Inflammatory macrophage (primary cell): Measurements from ENCODE around the gene MAP1LC3A.

Experiments
- DNase-seq, 2 donors: peaks; one replicate each; pipeline ENCODE4 v3.0.0-alpha.2; 2020 to 2022

The MAP1LC3A gene

GRCh38 chr20:34530342-34530741 is 28.2 kb upstream of the MAP1LC3A start:
- no peak for DNase-seq

DNA sequence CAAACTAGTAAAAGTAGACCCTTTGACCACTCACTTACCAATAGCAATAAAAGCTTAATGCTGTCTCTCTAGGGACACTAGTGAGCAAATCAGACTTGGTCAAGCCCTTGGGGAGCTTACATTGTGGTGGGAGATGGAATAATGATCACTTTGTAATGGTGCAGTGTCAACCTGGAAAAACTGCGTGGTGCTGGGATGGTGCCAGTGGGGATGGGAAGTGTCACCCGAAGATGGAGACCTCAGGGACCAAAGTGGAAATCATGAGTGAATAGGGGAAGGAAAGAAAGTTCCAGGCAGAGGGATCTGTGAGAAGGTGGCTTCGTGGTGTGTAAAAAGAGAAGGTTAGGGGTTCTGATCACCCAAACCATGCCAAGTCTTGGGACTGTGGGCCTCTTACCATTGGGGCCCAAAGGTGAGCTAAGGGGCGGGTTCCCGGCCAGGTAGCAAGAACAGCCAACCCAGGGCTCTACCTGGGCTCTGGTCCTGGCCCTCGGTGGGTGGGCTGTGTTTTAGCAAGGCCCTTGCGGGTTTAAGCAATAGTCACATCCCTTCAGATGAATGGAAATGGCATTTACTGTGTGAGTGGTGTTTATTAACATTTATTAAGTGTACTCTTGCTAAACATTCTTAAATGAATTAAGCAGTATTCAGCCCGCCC is 26.8 kb upstream of the MAP1LC3A start:
- DNase-seq: no peak

- no peak for DNase-seq
Measured at GRCh38 chr20:34532320-34532719, 26.2 kb upstream of the MAP1LC3A start.

GRCh38 chr20:34532756-34533155 is 25.8 kb upstream of the MAP1LC3A start:
- no peak for DNase-seq

- no peak for DNase-seq
Measured at GRCh38 chr20:34534391-34535165, 23.9 kb upstream of the MAP1LC3A start.

- DNase-seq: no peak
Measured at GRCh38 chr20:34535301-34535840, 23.1 kb upstream of the MAP1LC3A start.

DNA sequence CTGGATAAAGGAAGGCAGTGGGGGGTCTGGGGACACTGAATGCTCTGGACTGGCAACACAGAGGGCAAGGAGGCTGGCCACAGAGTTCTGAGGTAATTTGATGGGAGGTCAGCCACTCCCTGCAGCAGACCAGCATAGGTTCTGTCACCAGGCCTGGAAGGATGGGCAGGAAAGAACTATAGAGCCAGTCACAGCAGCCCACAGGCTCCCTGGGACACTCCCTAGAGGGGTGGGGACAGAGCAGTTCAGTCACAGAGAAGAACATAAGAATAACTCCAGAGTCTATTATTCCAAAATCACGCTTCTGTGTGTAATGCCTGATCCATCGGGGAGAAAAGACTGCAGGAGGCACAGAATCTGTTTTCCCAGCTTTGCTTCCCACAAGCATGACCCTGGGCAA is 22.7 kb upstream of the MAP1LC3A start:
- DNase-seq: no peak

DNA sequence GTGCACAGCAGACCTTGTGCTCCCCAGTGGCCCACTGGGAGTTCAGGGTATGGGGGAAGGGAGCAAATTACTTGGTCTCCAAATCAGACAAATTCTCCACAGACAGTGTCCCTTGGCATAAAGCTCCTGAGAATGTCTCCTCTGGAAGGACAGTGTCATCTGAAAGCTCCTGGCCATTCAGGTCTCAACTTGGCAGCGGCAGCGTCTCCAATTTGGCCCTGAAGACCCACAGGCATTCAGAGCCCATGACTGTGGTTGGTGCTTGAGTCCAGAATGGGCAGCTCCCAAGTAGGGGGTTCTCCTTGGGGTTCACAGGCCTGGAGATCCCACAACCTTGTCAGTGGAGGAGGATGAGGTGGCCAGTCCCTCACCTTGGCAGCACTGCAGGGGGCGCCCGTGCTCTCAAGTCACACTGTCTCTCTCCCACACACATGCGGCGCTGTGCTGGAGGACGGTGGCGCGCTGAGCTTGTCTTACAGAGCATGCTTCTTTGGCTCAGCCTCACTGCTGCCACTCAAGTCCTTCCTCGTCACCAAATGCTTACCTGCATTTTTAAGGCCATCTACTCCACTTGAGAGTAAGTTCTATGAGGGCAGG is 21.6 kb upstream of the MAP1LC3A start:
- peak in 1 of 2 donors; percentile 26 for DNase-seq

DNA sequence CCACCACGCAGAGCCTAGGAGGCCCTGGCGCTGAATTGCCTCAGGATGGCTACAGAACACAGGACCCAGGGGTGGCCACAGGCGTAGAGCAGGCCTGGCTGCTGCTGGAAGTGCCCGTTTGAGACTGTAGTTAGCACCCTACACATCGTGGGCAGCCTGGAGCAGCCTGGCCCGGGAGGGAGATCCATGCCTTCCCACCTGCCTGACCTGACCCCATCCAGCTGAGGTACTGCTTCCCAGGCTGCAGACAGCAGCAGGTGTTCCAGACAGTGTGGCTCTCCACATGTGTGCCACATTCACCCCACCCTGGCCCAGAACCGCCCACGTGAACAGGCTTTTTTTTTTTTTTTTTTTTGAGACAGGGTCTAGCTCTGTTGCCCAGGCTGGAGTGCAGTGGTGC is 20.9 kb upstream of the MAP1LC3A start:
- no peak for DNase-seq

GRCh38 chr20:34538671-34539123 is 19.8 kb upstream of the MAP1LC3A start:
- peak; percentile 66 to 75 for DNase-seq

DNA sequence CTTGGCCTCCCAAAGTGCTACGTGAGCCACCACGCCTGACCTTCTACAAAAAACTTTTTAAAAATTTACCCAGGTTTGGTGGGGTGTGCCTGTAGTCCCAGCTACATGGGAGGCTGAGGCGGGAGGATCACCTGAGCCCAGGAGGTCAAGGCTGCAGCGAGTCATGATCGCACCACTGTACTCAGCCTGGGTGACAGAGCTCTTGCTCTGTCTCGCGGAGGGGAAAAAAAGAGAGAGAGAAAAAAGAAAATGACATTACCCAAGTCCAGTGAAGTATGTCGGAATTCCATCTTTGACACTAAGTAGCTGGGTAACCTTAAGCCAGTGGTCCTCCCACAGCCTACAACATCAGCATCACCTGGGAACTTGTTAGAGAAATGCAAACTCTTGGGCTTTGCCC is 18.8 kb upstream of the MAP1LC3A start:
- no peak for DNase-seq

- DNase-seq: no peak
Measured at GRCh38 chr20:34540596-34541263, 17.8 kb upstream of the MAP1LC3A start.

- DNase-seq: no peak
Measured at GRCh38 chr20:34541264-34541901, 17.1 kb upstream of the MAP1LC3A start.

DNA sequence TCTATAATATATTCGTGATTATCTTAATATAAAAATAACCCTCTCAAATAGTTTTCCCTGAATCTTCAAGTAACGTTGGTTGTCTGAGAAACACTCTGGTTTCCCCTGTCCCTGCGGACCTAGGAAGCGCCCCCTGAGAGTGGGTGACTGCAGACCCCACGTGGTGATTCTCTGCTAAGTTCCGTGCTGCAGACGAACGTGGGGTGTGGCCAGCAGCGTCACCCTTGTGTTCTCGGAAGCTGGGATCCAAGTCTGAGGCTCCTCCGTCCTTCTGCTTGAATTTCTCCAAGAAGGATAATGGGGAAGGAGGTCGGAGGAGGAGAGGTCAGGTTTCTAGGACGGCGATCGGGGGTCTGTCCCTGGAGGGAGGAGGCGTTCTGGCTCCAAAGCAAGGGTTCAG is 16.6 kb upstream of the MAP1LC3A start:
- no peak for DNase-seq

DNA sequence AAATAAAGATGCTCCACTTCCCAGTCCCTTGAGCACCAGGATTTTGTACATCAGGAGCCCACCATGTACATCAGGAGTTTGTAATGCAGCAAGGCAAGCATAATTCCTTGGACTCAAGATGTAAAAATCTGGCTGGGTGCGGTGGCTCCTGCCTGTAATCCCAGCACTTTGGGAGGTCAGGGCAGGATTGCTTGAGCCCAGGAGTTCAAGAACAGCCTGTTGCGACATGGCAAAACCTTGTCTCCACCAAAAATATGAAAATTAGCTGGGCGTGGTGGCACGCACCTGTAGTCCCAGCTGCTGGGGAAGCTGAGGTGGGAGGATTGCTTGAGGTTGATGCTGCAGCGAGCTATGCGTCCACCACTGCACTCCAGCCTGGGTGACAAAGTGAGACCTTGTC is 16.1 kb upstream of the MAP1LC3A start:
- no peak for DNase-seq

DNA sequence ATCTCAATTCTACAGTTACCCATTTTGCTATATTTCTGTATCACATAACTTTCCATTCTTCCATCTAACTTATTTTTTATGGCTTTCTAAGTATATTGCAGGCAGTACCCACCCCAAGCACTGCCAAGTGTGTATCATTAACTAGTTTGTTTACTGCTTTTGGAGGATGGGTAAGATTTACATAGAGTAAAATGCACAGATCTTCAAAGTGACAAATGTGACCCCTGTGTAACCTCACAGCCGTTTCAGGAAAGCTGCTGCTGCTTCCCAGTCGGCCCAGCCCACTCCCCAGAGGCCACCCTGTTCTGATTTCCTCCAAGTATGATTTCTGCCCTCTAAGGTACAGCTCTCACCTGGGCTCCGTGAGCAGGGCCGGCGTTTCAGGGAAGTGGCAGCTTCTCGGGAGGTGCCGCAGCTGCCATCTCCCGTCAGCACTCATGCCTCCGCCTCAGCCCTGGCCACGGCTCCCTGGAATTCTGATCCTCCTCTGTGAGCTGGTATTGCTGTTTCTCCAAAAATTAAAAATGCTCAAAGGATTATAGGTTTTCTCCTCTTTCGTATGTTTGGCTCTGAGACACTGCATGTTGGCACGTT is 15.0 kb upstream of the MAP1LC3A start:
- DNase-seq: no peak

DNA sequence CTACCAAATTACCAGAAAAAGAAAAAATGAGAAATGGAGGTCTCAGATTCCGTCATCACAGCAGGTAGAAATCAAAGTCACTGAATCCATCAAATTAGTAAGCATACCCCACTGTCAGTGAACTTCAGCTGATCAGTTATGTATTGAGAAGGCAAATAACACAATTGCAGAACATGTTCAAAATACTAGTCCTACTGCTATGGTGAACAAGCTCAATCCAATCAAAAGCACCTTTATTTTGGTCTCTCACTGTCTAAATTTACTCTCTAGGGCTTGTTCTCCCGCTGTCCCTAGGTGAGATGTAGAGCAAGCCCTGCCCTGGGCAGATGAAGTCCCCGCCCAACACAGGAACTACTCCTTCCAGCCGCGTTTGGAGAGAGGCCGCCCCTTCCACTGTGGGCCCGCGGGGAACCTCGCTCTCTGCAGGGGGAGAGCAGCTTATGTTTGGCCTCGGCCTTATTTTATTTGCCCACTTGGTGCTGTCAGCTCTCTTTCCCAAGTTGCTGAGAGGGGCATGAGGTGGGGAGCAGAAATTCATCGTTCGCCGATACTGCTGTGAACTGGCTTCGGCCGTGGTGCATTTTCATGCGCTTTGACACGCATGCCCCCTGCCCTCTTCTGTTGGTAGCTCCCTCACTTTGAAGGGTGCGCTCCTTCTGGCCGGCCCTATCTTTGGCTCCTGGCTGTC is 14.3 kb upstream of the MAP1LC3A start:
- no peak for DNase-seq

GRCh38 chr20:34546751-34547181 is 11.8 kb upstream of the MAP1LC3A start:
- DNase-seq: no peak

GRCh38 chr20:34547844-34548613 is 10.5 kb upstream of the MAP1LC3A start:
- no peak for DNase-seq

DNA sequence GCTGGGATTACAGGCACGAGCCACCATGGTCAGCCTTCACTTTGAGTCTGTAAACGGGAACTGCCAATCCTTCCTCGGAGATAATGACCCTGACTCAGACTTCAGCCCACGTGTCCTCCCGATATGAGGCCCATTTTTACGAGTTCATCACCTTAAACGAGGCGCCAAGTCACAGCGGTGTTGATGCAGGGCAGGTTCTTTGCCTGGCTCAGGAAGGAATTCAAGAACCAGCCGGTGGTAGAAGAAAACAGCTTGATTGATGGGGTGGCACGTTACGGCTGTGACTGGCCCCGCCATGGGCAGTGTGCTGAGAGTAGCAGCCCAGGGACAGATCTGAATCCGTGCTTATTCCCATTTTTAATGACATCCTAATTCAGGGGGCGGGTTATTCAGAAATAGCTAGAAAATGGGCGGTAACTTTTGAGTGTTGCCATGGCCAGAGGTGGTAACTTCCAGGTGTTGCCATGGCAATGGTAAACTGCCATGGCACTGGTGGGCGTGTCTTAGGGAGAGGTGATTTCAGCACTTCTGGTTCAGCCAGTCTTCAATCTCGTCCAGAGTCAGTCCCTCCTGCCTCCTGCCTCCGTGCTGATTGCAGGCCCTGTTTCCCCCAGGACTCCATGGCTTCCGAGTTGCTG is 9.1 kb upstream of the MAP1LC3A start:
- peak; percentile 15 to 16 for DNase-seq
